Suppressor macrophage treated with lipopolysaccharide for 4 hours (primary cell): ENCODE results near the gene NDUFS3.
"Not testable (repeated sequence)": the region's sequence is repeated elsewhere in the genome, so short reads cannot be mapped to it uniquely, and the experiment has no call there.

Experiments
- DNase-seq: peaks from one replicate; pipeline ENCODE4 v3.0.0-alpha.2; 2020

NDUFS3 gene

GRCh38 chr11:47578524-47579494 lies at the start of gene NDUFS3, which contains the start of gene KBTBD4:
Gene NDUFS3 (plus strand): TSS chr11:47579074. CDS start chr11:47579092, 18 bp downstream.
Gene KBTBD4 (minus strand): TSS chr11:47578970. CDS start chr11:47578951, 19 bp downstream.
- peak; percentile 90 for DNase-seq

GRCh38 chr11:47529951-47530350 lies 48.9 kb upstream of the NDUFS3 start:
- DNase-seq, result no peak

GRCh38 chr11:47530721-47531120 lies 48.2 kb upstream of the NDUFS3 start:
- DNase-seq, result not testable (repeated sequence)

GRCh38 chr11:47531666-47532065 lies 47.2 kb upstream of the NDUFS3 start:
- DNase-seq, result no peak

GRCh38 chr11:47532597-47533213 lies 46.2 kb upstream of the NDUFS3 start:
- DNase-seq, result no peak

GRCh38 chr11:47533690-47534151 lies 45.2 kb upstream of the NDUFS3 start:
- peak; percentile 44 for DNase-seq

- no peak for DNase-seq
Measured at GRCh38 chr11:47534704-47535251, 44.1 kb upstream of the NDUFS3 start.

GRCh38 chr11:47536915-47537314 lies 42.0 kb upstream of the NDUFS3 start:
- DNase-seq, result no peak

GRCh38 chr11:47538741-47539565 lies 39.9 kb upstream of the NDUFS3 start:
- DNase-seq, result no peak

GRCh38 chr11:47539681-47540039 lies 39.2 kb upstream of the NDUFS3 start:
- no peak for DNase-seq

- DNase-seq, result no peak
Measured at GRCh38 chr11:47541070-47541469, 37.8 kb upstream of the NDUFS3 start.

- DNase-seq, result no peak
Measured at GRCh38 chr11:47545298-47545697, 33.6 kb upstream of the NDUFS3 start.

GRCh38 chr11:47546274-47546673 lies 32.6 kb upstream of the NDUFS3 start:
- DNase-seq, result not testable (repeated sequence)

GRCh38 chr11:47550288-47551047 lies 28.4 kb upstream of the NDUFS3 start:
- DNase-seq, result peak; percentile 49

- DNase-seq, result peak; percentile 43
Measured at GRCh38 chr11:47551086-47551485, 27.8 kb upstream of the NDUFS3 start.

- DNase-seq, result peak; percentile 56
Measured at GRCh38 chr11:47552056-47552565, 26.8 kb upstream of the NDUFS3 start.

- DNase-seq, result peak; percentile 96
Measured at GRCh38 chr11:47552566-47553405, 26.1 kb upstream of the NDUFS3 start, which contains the start of gene CELF1. Gene CELF1 (minus strand): TSS chr11:47553132. CDS start chr11:47499523, 53,609 bp downstream.

- no peak for DNase-seq
Measured at GRCh38 chr11:47553406-47553743, 25.5 kb upstream of the NDUFS3 start.

GRCh38 chr11:47557004-47557403 lies 21.9 kb upstream of the NDUFS3 start:
- not testable (repeated sequence) for DNase-seq

GRCh38 chr11:47558695-47559094 lies 20.2 kb upstream of the NDUFS3 start:
- DNase-seq, result no peak

- DNase-seq, result no peak
Measured at GRCh38 chr11:47560426-47560825, 18.4 kb upstream of the NDUFS3 start.
